22Rv1 (cell line): ENCODE results near the gene ADAMTS18.
"Not testable (repeated sequence)": the region's sequence is repeated elsewhere in the genome, so short reads cannot be mapped to it uniquely, and the experiment has no call there.

Source experiments
- H3K27ac ChIP-seq: fragments of 450-650 bp; 2 replicates; pipeline ENCODE4 v1.5.1; 2017
- CTCF ChIP-seq: fragments of 450-650 bp; IDR thresholded peaks from 2 replicates; pipeline ENCODE4 v1.5.1; 2017; ENCODE audit warnings: mild to moderate bottlenecking
- ZFX ChIP-seq: fragments of 450-650 bp; IDR thresholded peaks from 2 replicates; pipeline ENCODE4 v1.6.1; 2017; ENCODE audit warnings: antibody characterized with exemption, borderline replicate concordance

ADAMTS18 gene

GRCh38 chr16:77289331-77289809 lies 145.5 kb downstream of the ADAMTS18 start:
- TF ChIP-seq CTCF (no peak), ZFX (no peak)
- no peak overlapping the region for H3K27ac ChIP-seq

GRCh38 chr16:77288222-77288621 lies 146.6 kb downstream of the ADAMTS18 start:
- H3K27ac ChIP-seq: no peak overlapping the region
- TF ChIP-seq CTCF: no peak
- TF ChIP-seq ZFX: no peak

GRCh38 chr16:77285676-77286075 lies 149.2 kb downstream of the ADAMTS18 start:
- no peak overlapping the region for H3K27ac ChIP-seq
- no peak for TF ChIP-seq ZFX
- TF ChIP-seq CTCF: no peak

GRCh38 chr16:77282345-77282744 lies 152.5 kb downstream of the ADAMTS18 start:
- H3K27ac ChIP-seq: no peak overlapping the region
- no peak for TF ChIP-seq CTCF
- no peak for TF ChIP-seq ZFX

GRCh38 chr16:77279316-77279715 lies 155.5 kb downstream of the ADAMTS18 start:
- not testable (repeated sequence) for H3K27ac ChIP-seq

- H3K27ac ChIP-seq: no peak overlapping the region
- no peak for TF ChIP-seq ZFX
- no peak for TF ChIP-seq CTCF
Measured at GRCh38 chr16:77277571-77277970, 157.3 kb downstream of the ADAMTS18 start.

GRCh38 chr16:77277141-77277540 lies 157.7 kb downstream of the ADAMTS18 start:
- no peak overlapping the region for H3K27ac ChIP-seq
- TF ChIP-seq CTCF (no peak), ZFX (no peak)

GRCh38 chr16:77276661-77277060 lies 158.2 kb downstream of the ADAMTS18 start:
- no peak overlapping the region for H3K27ac ChIP-seq
- TF ChIP-seq CTCF: no peak
- no peak for TF ChIP-seq ZFX

GRCh38 chr16:77275303-77275702 lies 159.5 kb downstream of the ADAMTS18 start:
- not testable (repeated sequence) for H3K27ac ChIP-seq
